HG03064 (cell line): ENCODE measurements around the gene CUTA.

Source experiments
- ATAC-seq: cut with Tn5 transposase; IDR thresholded peaks from one replicate; pipeline ENCODE4 v1.9.1; 2021; ENCODE audit warnings: low read depth; ENCODE audit not compliant: unreplicated experiment

Gene CUTA

DNA sequence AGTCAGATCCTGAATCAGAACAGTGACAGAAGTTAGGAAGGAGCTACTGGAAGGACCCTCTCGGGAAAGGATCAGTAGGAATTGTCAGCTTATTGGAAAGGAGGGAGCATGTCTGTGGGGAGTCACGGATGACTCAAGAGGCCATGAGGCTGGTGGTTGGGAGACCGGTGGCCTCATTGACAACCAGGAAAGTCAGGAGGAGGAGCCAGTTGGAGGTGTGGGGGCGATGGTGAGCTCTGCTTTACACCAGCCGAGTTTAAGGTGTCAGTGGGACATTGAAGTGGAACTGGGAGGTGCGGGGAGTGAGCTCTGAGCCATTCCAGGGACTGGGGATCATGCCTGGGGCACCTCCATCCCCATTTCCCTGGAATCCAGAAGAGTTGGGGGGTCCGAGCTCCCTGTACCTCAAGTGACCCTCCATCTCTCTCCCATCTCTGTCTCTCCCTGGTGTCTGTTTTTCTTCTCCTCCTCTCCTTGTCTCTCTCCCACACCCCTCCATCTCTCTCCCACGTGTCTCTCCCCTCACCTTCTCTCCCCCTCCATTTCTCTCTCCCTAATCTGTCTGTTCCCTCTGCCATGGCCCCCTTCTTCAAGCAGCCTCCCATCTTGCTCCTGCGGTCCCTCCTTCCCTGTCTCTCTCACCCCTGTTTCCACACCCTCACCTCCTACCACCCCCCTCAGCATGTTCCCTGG, 22.2 kb upstream of the CUTA start:
- no peak for ATAC-seq

DNA sequence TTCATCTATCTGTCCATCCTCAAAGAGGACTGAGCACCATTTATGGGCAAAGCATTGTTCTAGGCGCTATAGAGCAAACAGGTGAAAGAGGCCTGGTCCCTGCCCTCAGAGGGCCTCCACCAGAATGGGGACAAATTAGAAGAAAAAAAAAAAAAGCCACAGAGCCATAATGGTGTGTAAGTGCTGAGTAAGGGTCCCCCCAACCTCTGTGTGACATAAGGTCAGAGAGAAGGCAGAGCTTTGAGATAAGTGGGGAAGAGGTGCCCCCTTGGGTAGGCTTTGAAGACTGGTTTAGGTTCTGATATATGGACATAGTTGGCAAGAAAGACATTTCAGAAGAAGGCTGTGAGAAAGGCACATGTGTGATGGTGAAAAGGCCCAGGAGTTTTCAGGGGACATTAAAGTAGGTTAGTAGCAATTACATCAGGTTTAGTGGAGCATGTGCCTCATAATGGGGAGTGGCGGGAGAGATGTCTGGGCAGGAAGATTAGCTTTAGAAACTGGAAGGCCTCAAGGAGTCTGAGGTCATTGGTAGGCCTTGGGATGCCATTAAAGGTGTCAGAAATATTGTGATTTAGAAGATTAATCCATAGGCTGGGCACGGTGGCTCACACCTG, 21.2 kb upstream of the CUTA start:
- no peak for ATAC-seq

DNA sequence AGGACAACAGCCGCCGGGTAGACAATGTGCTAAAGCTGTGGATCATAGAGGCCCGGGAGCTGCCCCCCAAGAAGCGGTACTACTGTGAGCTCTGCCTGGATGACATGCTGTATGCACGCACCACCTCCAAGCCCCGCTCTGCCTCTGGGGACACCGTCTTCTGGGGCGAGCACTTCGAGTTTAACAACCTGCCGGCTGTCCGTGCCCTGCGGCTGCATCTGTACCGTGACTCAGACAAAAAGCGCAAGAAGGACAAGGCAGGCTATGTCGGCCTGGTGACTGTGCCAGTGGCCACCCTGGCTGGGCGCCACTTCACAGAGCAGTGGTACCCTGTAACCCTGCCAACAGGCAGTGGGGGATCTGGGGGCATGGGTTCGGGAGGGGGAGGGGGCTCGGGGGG, 19.8 kb upstream of the CUTA start:
- ATAC-seq, result no peak

DNA sequence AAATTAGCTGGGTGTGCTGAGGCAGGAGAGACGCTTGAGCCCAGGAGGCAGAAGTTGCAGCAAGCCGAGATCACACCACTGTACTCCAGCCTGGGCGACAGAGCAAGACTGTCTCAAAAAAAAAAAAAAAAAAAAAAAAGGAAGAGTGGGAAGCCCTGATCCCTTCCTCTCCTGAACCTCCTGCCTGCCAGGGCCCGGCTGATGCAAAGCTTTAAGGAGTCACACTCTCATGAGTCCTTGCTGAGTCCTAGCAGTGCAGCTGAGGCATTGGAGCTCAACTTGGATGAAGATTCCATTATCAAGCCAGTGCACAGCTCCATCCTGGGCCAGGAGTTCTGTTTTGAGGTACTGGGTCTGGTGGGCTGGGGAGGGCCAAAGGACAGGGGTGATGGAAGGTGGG, 17.1 kb upstream of the CUTA start:
- ATAC-seq, result no peak

DNA sequence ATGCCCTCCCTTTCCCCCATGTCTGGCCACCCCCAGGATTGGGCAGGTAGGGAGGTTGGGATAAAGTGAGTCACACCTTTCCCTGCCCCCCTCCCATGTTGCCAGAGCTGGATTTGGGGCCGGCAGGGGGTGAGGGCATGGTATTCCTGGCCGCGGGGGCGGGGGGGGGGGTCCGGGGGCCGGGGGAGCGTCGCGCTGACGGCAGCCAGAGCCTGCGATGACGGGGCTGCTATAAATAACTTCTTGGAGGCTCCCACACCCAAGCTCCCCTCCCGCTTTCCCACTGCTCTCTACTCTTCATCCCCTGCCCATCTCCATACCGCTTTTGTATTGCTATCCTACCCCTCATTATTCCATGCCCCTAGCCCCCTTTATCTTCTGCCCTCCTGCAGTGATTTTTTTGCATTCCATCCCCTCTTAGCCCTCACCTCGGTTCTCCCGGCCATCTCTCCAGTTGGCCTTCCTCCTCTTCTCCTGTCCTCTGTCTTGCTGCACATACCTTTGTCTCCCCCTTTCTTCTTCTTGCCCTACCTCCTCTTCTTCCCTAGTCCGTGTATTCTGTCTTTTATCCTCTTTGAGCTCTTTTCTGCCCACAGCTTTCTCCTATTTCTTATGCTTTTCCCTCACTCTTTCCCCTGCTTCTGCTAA, 15.8 kb upstream of the CUTA start:
- ATAC-seq, result no peak

DNA sequence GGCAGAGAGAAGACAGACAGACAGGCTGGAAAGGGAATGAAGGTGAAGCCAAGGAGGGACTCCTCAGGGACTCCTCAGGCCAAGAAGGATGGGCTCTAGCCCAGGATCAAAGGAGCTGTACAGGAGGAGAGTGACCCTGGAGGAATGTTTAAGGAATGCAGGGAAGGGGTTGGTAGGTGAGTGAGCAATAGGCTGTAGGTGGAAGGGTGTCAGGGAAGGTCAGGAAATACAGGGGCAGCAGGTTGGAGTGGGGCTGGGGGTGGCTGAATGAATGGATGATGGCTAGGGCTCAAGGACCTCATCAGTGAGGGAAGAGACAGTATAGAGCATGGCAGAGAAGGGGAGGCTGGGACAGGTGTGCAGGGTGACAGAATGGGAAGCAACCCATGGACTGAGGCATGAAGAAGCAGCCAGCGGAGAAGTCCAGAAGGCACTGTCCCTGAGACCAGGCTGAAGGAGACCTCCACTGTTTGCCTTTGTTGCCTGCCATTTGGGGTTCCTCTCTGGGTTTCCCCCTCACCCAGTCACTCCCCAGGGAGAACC, 15.2 kb upstream of the CUTA start:
- ATAC-seq, result no peak

DNA sequence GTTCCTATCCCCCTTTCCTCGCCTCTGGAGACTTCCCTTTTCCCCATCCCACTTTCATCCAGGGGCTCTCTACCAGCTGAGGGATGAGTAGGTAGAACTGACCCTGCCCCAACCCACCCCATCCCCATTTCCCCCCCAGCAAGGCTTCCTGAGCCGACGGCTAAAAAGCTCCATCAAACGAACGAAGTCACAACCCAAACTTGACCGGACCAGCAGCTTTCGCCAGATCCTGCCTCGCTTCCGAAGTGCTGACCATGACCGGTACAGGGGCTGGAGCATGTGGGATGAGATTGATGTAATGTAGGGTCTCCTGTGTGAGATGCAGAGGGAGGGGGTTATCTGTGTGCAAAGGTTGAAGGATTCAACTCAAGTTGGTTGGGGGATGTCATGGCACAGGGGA, 14.6 kb upstream of the CUTA start:
- ATAC-seq, result no peak

DNA sequence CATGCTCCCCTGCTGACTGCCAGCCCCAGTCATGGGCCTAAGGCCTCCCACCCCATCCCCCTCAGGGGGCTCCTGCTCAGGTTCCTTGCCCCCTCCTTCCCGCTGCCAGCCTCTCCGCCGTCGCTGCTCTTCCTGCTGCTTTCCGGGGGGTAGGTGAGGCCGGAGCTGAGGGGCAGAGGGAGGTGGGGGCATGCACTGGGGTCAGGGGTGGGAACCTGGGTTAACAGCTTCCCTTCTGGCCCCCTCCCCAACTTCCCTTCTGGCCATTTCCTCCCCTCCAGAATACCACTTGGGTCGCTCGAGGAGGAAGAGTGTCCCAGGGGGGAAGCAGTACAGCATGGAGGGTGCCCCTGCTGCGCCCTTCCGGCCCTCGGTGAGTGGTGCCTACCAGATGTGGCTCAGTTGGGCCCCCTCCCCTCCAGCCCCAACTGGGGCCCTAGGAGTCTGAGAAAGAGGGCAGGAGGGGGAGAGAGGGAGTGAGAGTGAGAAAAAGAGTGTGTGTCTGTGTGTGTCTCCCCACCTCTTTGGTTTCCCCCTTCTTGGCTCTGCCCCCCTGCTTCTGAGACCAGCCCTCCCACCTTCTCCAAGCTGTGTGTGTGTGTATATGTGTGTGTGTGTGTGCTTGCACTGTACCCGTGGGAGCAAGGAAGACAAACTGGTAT, 14.1 kb upstream of the CUTA start:
- no peak for ATAC-seq

DNA sequence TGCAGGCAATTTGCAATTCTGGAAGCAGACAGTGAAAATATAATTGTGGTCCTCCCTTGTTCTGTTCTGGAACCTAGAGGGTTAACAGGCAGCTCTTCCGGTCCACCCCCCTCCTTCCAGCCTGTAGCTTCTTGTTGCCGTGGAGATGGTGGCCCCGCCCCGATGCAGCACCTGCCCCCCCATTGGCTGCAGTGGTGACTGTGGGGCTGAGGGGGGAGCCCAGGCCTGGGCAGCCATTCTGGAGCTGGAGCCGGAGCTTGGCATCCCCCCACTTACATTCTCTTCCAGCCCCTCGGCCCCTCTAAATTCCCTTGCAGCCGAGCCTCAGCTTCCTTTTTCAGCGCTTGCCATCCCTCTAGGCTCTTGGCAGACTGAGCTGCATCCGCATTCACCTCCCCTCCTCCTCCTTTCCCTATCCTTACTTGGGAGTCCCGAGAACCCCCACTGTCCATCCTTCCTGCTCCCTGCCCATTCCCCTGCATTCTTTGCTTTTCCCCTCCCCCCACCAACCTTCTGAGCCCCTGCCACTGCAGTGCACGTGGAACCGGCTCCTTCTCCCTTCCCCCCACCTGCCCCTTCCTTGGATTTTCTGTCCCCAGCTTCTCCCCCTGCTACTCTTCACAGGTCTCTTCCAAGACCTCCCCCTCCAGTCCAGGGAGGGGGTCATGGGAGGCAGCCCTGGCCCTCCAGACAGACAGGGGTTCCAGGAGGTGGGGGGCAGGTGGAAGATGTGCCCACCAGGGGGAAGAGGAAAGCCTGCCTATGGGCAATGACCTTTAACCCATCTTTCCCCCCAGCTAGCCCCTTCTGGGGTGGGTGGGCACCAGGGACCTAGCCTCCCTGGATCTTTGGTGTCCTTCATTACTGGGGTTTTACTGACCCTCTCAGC, 13.3 kb upstream of the CUTA start:
- ATAC-seq, result no peak

DNA sequence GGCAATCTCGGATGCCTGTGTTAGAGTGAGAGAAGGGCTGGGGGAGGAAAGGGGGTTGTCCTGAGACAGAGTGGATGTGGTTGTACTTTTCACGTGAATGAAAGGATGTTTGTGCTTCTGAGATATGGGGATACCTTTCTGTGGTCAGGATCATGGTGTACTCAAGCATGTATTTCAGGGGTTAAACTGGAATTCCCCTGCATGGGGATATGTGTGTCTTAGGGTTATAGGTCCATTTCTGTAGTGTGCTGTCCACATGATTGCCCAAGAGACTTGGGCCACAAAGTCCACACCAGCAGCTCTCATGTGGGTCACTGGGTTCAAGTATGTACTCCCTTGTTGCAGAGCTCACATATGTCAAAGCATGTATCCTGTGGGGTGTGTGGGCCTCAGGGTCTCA, 12.4 kb upstream of the CUTA start:
- no peak for ATAC-seq

DNA sequence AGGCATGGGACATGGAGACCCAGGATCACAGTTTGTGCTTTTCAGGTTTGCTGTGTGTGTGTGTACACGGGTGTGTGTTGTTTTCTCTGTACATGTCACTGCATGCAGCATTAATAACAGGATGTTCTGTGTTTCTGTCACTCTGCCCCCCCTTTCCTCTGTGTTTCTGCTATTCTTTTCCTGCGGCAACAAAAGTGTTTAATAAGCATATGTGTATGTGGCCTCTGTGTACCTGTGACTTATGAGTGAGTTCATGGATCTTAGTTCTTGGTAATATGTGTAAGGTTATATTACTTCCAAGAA, 11.8 kb upstream of the CUTA start:
- ATAC-seq, result no peak

DNA sequence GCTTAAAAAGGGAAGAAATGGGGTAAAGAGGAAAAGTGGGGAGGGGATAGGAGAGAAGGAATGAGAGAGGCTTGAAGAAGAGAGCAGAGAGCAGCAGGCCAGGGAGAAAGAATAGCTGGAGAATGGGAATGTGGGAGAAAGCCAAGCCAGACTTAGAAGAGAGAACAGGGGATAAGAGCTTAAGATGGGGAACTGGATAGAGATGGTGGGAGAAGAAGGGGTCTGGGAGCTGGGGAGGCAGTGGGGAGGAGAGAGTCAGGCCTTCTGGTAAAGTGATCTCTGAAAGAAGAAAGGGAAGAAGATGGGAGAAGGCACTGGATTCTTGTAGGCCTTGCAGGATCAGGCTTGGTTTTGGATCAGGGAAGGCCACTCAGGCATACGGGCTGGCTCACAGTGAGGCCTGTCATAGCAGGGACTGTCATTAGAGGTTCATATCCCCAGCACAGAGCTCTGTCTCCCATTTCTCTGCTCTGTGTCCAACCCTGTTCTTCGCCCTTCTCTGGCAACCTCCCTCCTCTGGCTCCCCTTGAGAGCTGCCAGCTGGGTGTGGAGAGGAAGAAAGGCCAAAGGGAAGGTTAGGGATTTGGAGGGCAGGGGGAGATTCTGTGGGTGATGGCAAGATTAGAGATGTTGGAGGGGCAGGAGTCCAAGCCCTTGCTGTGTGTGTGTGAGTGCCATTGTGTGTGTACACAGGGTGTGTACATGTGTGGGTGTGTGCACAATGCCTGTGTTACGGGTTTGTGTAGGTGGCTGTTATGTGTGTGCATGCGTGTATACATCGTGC, 11.3 kb upstream of the CUTA start:
- no peak for ATAC-seq

DNA sequence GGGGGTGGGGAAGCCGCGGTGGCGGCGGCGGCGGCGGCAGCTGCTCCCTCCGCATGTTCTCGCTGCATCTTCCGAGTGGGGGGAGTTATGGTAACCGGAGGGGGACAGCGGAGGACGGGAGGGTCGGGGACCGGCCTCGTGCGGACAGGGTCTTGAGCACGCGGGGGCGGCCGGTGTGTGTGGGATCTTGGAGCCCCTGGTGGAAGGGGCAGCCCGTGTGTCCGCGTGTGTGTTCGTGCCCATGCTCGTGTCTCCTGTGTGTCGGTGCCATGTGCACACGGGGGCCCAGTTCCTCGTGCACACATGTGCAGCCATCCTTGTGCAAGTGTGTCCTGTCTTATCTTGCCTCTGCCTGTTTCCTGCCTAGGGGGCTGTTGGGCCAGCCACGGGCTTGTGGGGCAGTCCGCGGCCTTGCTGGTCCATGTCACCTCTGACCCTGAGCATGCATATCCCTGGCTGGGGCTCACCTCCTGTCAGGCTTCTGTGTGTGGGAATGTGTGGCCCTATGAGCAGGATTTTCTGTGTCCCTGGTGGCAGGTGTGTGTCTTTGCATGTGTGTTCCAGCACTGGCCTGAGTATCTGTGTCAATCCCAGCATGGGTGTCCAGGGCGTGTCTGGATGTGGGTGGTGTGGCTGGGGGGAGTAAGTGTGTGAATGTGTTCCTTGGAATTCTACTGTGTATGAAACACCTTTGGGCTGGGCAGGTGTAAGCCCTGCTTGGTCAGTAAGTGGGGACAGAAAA, 10.5 kb upstream of the CUTA start:
- ATAC-seq, result no peak

DNA sequence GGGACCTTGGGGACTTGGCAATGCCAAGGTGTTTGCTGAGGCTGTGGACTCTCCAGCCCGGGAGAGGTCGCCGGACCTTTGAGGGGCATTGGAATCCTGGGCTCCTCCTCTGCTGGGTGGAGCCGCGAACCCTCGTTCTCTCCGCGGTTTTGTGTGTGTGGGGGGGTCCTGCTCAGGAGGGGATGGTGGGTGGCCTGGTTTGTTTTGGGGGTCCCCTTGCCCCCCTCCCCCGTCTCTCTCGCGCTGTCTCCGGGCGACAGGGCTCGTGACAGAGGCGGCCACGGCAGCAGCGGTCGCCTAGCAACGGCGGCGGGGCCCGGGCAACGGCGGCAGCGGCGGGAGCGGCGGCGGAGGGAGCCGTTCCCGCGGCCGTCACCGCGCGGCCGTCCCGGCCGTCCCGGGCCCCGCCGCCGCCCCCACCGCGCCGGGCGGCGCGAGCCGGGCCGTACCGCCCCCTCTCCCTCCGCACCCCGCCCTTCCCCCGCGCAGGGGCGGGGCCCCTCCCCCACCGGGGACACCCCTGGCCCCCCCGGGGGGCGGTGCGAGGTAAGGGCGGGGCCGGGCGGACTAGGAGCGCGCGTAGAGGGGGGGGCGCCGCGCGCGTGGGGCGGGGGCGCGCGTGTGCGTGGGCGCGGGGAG, 9.8 kb upstream of the CUTA start:
- no peak for ATAC-seq

DNA sequence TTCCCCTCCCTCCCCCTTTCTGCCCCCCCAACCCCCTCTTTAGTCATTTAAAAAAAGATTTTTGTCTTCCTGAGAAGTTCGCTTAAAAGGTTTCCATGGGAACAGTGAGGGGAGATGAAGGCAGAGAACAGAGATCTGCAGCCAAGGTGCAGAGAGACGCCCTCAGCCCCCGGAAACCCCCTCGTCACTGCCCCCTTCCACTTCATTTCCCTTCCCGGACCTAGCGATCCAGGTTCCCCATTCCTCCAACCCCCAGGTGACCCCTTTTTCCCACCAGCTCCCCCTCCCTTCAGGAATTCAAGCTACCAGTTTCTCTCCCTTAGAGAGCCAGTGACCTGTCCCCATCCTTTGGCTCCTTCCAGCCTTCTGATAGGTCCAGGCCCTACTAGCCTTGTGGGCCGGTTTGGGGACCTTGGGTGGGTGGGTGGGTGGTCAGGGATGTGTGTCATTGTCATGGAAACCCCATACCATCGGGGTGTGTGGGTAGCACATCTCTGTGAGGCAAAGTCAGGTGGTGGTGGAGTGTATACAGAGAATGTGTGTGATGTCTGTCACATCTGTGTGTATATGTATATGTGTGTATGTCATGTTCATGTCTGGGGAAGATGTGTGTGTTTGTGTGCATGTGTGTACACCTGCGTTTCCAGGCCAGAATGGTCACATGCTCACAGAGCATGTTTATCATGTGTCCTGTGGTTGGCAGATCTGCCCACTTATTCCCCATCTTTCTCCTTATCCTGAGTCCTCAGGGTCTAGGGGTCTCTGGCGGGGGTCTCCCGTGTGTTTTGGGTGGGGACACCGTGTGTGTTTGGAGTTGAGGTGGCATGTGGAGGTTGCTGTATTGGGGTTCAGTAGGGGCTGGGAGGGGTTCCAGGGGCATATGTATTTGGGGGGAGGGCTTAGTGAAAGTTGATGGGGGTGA, 8.9 kb upstream of the CUTA start:
- ATAC-seq, result no peak

DNA sequence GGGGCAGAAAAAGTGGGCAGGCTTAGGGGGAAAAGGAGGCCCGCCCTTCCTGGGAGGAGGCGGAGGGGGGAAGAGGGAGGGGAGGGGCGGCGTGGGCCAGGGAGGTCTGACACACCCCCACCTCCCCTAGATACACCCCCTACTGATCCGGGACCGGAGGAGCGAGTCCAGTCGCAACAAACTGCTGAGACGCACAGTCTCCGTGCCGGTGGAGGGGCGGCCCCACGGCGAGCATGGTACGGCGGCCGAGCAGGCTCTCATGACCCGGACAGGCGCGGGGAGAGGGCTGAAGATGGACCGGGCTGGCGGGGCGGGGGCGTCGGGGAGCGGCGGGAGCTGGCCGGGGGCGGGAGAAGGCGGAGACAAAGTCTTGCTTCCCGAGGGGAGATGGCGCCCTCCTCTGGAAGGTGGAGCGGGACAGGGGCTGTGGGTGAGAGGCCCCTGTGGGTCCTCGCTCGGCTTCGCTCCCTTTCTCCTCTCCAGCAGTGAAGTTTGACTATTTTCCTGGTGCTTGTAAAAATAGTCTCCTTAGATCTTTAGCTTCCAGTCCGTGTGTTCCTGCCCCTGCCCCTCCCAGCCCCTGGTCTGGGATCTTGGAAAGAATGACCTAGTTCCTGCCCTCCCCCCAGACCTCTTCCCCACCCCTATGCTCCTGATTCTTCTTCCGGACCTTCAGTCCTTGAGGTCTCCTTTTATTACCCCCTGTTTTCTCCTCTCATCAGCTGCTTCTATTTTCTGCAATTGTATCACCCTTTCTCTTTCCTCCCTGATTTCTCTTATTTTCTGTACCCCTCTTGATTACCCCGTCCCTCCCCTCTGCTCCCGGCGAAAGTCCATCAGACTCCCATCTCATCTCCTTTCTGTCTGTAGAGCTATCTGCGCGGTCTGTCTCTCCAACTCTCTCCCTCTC, 8.0 kb upstream of the CUTA start:
- no peak for ATAC-seq
